GM23338 (cell line): Measurements from ENCODE around the gene ALDH1A2. TPM values are rescaled to one million over a fixed set of nuclear protein-coding genes. Genes with fewer than 3 reads are reported as not detected.
"Not testable (repeated sequence)": the region's sequence is repeated elsewhere in the genome, so short reads cannot be mapped to it uniquely, and the experiment has no call there.

ENCODE experiments used
- ATAC-seq: fragments of 200-7000 bp; cut with Tn5 transposase; 3 replicates; pipeline ENCODE4 v1.9.1; 2020
- DNase-seq: peaks from one replicate; pipeline ENCODE4 v3.0.0-alpha.2; 2015; ENCODE audit warnings: low spot score
- H2AFZ ChIP-seq: fragments of 200-600 bp; sonication (generic); 2 replicates; pipeline ENCODE4 v1.8.0; 2016; ENCODE audit warnings: antibody characterized with exemption, mild to moderate bottlenecking, moderate library complexity
- H3F3A ChIP-seq: fragments of 200-600 bp; sonication (generic); replicated peaks from 2 replicates; pipeline ENCODE4 v1.8.0; 2017; ENCODE audit warnings: antibody characterized with exemption, mixed run types, low read depth
- H3K27ac ChIP-seq: fragments of 200-600 bp; sonication (generic); 2 replicates; pipeline ENCODE4 v1.6.1; 2016; ENCODE audit warnings: low read depth
- H3K27me3 ChIP-seq: fragments of 200-600 bp; sonication (generic); 2 replicates; pipeline ENCODE4 v1.8.0; 2016; ENCODE audit warnings: mild to moderate bottlenecking, mixed run types, moderate library complexity; ENCODE audit not compliant: insufficient read depth
- H3K36me3 ChIP-seq: fragments of 200-600 bp; sonication (generic); 2 replicates; pipeline ENCODE4 v1.8.0; 2016; ENCODE audit warnings: mild to moderate bottlenecking; ENCODE audit not compliant: insufficient read depth
- H3K4me1 ChIP-seq: fragments of 200-600 bp; sonication (generic); 2 replicates; pipeline ENCODE4 v1.8.0; 2016; ENCODE audit warnings: mild to moderate bottlenecking, moderate library complexity; ENCODE audit not compliant: insufficient read depth
- H3K4me2 ChIP-seq: fragments of 200-600 bp; sonication (generic); 2 replicates; pipeline ENCODE4 v1.7.1; 2017; ENCODE audit warnings: mixed run types
- H3K4me3 ChIP-seq: fragments of 200-600 bp; sonication (generic); 2 replicates; pipeline ENCODE4 v1.6.1; 2016; ENCODE audit warnings: mixed run types
- H3K79me2 ChIP-seq: fragments of 200-600 bp; sonication (generic); replicated peaks from 2 replicates; pipeline ENCODE4 v1.8.0; 2017; ENCODE audit warnings: mild to moderate bottlenecking; ENCODE audit not compliant: insufficient read depth
- H3K9me2 ChIP-seq: fragments of 200-600 bp; sonication (generic); 2 replicates; pipeline ENCODE4 v1.8.0; 2017; ENCODE audit not compliant: insufficient read depth
- H4K20me1 ChIP-seq: fragments of 200-600 bp; sonication (generic); replicated peaks from 2 replicates; pipeline ENCODE4 v1.8.0; 2017; ENCODE audit warnings: mild to moderate bottlenecking; ENCODE audit not compliant: insufficient read depth
- H3K27ac Mint-ChIP-seq: 2 replicates; pipeline ENCODE4 v1.8.0; 2020; ENCODE audit warnings: inconsistent platforms, mild to moderate bottlenecking, moderate library complexity, mixed read lengths
- H3K27me3 Mint-ChIP-seq: 3 replicates; pipeline ENCODE4 v1.8.0; 2022; ENCODE audit warnings: low read depth, mild to moderate bottlenecking, moderate library complexity, mixed read lengths, inconsistent platforms; ENCODE audit not compliant: insufficient read depth, poor library complexity
- H3K36me3 Mint-ChIP-seq: 3 replicates; pipeline ENCODE4 v1.8.0; 2021; ENCODE audit warnings: low read depth, mild to moderate bottlenecking, inconsistent platforms, moderate library complexity, mixed read lengths
- H3K4me1 Mint-ChIP-seq: 3 replicates; pipeline ENCODE4 v1.8.0; 2020; ENCODE audit warnings: mild to moderate bottlenecking, inconsistent platforms, mixed read lengths
- H3K4me3 Mint-ChIP-seq: 3 replicates; pipeline ENCODE4 v1.8.0; 2021; ENCODE audit warnings: moderate library complexity, mild to moderate bottlenecking, inconsistent platforms, mixed read lengths
- H3K9me3 Mint-ChIP-seq: 3 replicates; pipeline ENCODE4 v1.8.0; 2020; ENCODE audit warnings: moderate library complexity, mild to moderate bottlenecking, inconsistent platforms, mixed read lengths
- CREB1 ChIP-seq: fragments of 250-450 bp; sonication (Bioruptor Pico); IDR thresholded peaks from 2 replicates; pipeline ENCODE4 v1.5.0; 2020; ENCODE audit warnings: low read depth, mild to moderate bottlenecking, moderate library complexity
- EZH2phosphoT487 ChIP-seq: fragments of 200-600 bp; sonication (generic); IDR thresholded peaks from one replicate; pipeline ENCODE4 v1.8.1; 2018; ENCODE audit warnings: antibody characterized with exemption; ENCODE audit not compliant: unreplicated experiment
- NANOG ChIP-seq: IDR thresholded peaks from 2 replicates; pipeline ENCODE4 v1.6.1; 2016; ENCODE audit warnings: antibody characterized with exemption, borderline replicate concordance
- POLR2AphosphoS5 ChIP-seq: IDR thresholded peaks from 2 replicates; pipeline ENCODE4 v1.6.1; 2016; ENCODE audit warnings: antibody characterized with exemption, low read depth
- REST ChIP-seq: IDR thresholded peaks from one replicate; pipeline ENCODE4 v1.6.1; 2018; ENCODE audit warnings: antibody characterized with exemption; ENCODE audit not compliant: unreplicated experiment
- STAT1 ChIP-seq: IDR thresholded peaks from one replicate; pipeline ENCODE4 v1.6.1; 2016; ENCODE audit warnings: antibody characterized with exemption; ENCODE audit not compliant: unreplicated experiment
- ZNF114 ChIP-seq: fragments of 250-450 bp; sonication (Bioruptor Pico); IDR thresholded peaks from 2 replicates; pipeline ENCODE4 v1.5.0; 2020; ENCODE audit warnings: mild to moderate bottlenecking, moderate library complexity
- ZNF331 ChIP-seq: fragments of 250-450 bp; sonication (Bioruptor Pico); IDR thresholded peaks from 2 replicates; pipeline ENCODE4 v1.5.0; 2020; ENCODE audit warnings: low read depth, mild to moderate bottlenecking, moderate library complexity
- ZNF462 ChIP-seq: fragments of 250-450 bp; sonication (Bioruptor Pico); IDR thresholded peaks from 2 replicates; pipeline ENCODE4 v1.5.0; 2020; ENCODE audit warnings: mild to moderate bottlenecking, moderate library complexity
- polyA plus RNA-seq: library from polyadenylated mRNA; unstranded; fragments of >200 nt; fragmentation: Nextera tagmentation; extraction: Ambion mirVana; gene quantifications from 2 replicates; pipeline ENCODE4 v1.2.1, GENCODE V29; 2016
- total RNA-seq: library from RNA; depleted of rRNA; stranded (reverse); fragments of >200 nt; shearing (Covaris generic); gene quantifications from 2 replicates; pipeline ENCODE4 v1.2.3, GENCODE V29; 2014
- TF ChIP-seq, protein P1 (sequence below): IDR thresholded peaks from 2 replicates; pipeline ENCODE4 v1.6.1; 2016; ENCODE audit warnings: antibody characterized with exemption
- TF ChIP-seq, protein P2 (sequence below), 2 experiments: fragments of 200-600 bp in 1 of 2; sonication (generic) in 1 of 2; conservative IDR thresholded peaks; 2 replicates each; pipeline versions ENCODE4 v1.5.1 to v1.6.1; 2016 to 2017; ENCODE audit warnings: antibody characterized with exemption in 2 of 2, low read depth in 2 of 2, mild to moderate bottlenecking in 2 of 2, moderate library complexity in 1 of 2

ALDH1A2 gene
- total and polyA plus RNA-seq, 2 experiments from 2014 or later: 0.80 TPM; not detected in 1

GRCh38 chr15:58114388-58114787 lies 48.9 kb upstream of the ALDH1A2 start:
- no peaks in the 10 kb centered on the region for H3F3A ChIP-seq
- DNase-seq: no peak
- H3K4me3 Mint-ChIP-seq: no peak overlapping the region
- H3K27me3 ChIP-seq: no peaks in the 10 kb centered on the region
- H2AFZ ChIP-seq: no peak overlapping the region
- ATAC-seq: no peak
- H3K4me2 ChIP-seq: no peak overlapping the region
- no peak overlapping the region for H3K27ac Mint-ChIP-seq
- H3K4me1 Mint-ChIP-seq: peaks cover 12% of the 10 kb centered on the region
- H3K27ac ChIP-seq: no peak overlapping the region
- no peaks in the 10 kb centered on the region for H3K79me2 ChIP-seq
- peaks cover 10% of the 10 kb centered on the region; the same call in 1 of the 2 replicates for H3K9me2 ChIP-seq
- H3K9me3 Mint-ChIP-seq: no peaks in the 10 kb centered on the region
- H3K36me3 ChIP-seq: no peaks in the 10 kb centered on the region
- H3K4me3 ChIP-seq: no peak overlapping the region
- H4K20me1 ChIP-seq: no peaks in the 10 kb centered on the region
- no peaks in the 10 kb centered on the region for H3K36me3 Mint-ChIP-seq
- H3K4me1 ChIP-seq: 0 out of 2 replicates have a peak, but pooled peaks cover 13% of the 10 kb centered on the region
- H3K27me3 Mint-ChIP-seq: peaks cover 5% of the 10 kb centered on the region
- TF ChIP-seq EZH2phosphoT487 (no peak), ZNF462 (CRISPR knock-in tag) (no peak), ZNF331 (no peak), ZNF114 (CRISPR knock-in tag) (no peak), NANOG (no peak), REST (no peak), POLR2AphosphoS5 (no peak), STAT1 (no peak), CREB1 (CRISPR knock-in tag) (no peak)
- TF ChIP-seq, protein P1, sequence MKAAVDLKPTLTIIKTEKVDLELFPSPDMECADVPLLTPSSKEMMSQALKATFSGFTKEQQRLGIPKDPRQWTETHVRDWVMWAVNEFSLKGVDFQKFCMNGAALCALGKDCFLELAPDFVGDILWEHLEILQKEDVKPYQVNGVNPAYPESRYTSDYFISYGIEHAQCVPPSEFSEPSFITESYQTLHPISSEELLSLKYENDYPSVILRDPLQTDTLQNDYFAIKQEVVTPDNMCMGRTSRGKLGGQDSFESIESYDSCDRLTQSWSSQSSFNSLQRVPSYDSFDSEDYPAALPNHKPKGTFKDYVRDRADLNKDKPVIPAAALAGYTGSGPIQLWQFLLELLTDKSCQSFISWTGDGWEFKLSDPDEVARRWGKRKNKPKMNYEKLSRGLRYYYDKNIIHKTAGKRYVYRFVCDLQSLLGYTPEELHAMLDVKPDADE: no peak
- TF ChIP-seq, protein P2, sequence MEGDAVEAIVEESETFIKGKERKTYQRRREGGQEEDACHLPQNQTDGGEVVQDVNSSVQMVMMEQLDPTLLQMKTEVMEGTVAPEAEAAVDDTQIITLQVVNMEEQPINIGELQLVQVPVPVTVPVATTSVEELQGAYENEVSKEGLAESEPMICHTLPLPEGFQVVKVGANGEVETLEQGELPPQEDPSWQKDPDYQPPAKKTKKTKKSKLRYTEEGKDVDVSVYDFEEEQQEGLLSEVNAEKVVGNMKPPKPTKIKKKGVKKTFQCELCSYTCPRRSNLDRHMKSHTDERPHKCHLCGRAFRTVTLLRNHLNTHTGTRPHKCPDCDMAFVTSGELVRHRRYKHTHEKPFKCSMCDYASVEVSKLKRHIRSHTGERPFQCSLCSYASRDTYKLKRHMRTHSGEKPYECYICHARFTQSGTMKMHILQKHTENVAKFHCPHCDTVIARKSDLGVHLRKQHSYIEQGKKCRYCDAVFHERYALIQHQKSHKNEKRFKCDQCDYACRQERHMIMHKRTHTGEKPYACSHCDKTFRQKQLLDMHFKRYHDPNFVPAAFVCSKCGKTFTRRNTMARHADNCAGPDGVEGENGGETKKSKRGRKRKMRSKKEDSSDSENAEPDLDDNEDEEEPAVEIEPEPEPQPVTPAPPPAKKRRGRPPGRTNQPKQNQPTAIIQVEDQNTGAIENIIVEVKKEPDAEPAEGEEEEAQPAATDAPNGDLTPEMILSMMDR (conservative IDR thresholded peaks at IDR 0.05; ENCODE audit: low read depth in 2 of 2): no peak

DNA sequence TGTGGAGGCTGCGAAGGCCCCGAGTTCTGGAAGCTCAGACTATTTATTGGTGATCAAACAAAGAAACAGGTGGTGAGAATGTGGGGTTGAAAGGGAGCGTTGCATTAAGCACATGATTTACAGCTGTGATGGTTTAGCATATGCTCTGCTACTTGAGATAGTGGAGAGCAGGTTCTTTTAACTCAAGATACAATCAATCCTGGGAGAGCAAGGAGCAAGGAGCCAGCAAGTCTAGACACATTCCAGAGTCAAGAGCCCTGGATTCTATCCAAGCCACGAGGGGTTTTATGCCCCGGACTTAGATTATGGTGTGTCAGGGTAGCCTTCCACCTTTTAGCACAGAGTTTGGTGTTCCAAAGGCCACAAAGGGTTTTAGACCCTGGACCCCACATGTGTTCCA lies 47.8 kb upstream of the ALDH1A2 start:
- H3K27ac Mint-ChIP-seq, H3K4me1 ChIP-seq, H3K36me3 ChIP-seq, H3K4me1 Mint-ChIP-seq, H3K79me2 ChIP-seq, H3K27me3 ChIP-seq, DNase-seq, H4K20me1 ChIP-seq, H3K4me3 ChIP-seq, H3K27ac ChIP-seq, H3K27me3 Mint-ChIP-seq, H3K4me3 Mint-ChIP-seq, H2AFZ ChIP-seq, H3K4me2 ChIP-seq, H3K36me3 Mint-ChIP-seq, ATAC-seq, H3F3A ChIP-seq, H3K9me3 Mint-ChIP-seq: not testable (repeated sequence)
- peaks cover 13% of the 10 kb centered on the region; the same call in 1 of the 2 replicates for H3K9me2 ChIP-seq
